ENCODE measurements around the gene SLC15A4.

SLC15A4 gene

GRCh38 chr12:128797119-128798118 is 26.3 kb downstream of the SLC15A4 start:
- no peak overlapping the region for H2AK5ac ChIP-seq (ENCODE audit: low read length)
- peaks cover 2% of the 10 kb centered on the region for H3K9me3 ChIP-seq (ENCODE audit: insufficient read depth, low read depth, low read length)
- H2BK120ac ChIP-seq (ENCODE audit: insufficient read depth, low read length, poor library complexity) = no peak overlapping the region
- no peak overlapping the region for H3K18ac ChIP-seq (ENCODE audit: low read length)
- no peaks in the 10 kb centered on the region for H3K27me3 ChIP-seq (ENCODE audit: insufficient read depth, low read length)
- H4K91ac ChIP-seq (ENCODE audit: low read depth, low read length) = no peak overlapping the region
- no peak overlapping the region for H3K4ac ChIP-seq (ENCODE audit: low read depth, low read length)
- peaks cover 0 to 2% of the 10 kb centered on the region in 2 experiments for H3K4me1 ChIP-seq (ENCODE audit: control insufficient read depth in 1 of 2, insufficient read depth in 2 of 2, low read length in 2 of 2)
- H2AFZ ChIP-seq (ENCODE audit: insufficient read depth, low read length, poor library complexity) = no peak overlapping the region
- no peak overlapping the region for H2BK12ac ChIP-seq (ENCODE audit: low read length)
- H3K14ac ChIP-seq (ENCODE audit: low read length) = no peak overlapping the region
- DNase-seq = no peak
- no peaks in the 10 kb centered on the region for H3K79me1 ChIP-seq (ENCODE audit: low read length)
- H3K4me3 ChIP-seq (ENCODE audit: low read depth, low read length) = no peak overlapping the region
- H3K79me2 ChIP-seq (ENCODE audit: control insufficient read depth, insufficient read depth, low read length, poor library complexity) = no peaks in the 10 kb centered on the region
- peaks cover 54 to 58% of the 10 kb centered on the region in 2 experiments for H3K36me3 ChIP-seq (ENCODE audit: control insufficient read depth in 1 of 2, insufficient read depth in 2 of 2, low read length in 2 of 2)
- no peak overlapping the region for H3K9ac ChIP-seq (ENCODE audit: low read length)
- no peak overlapping the region for H4K12ac ChIP-seq (ENCODE audit: low read depth, low read length)
- no CpG with 5 or more reads among the region's 20 CpGs for WGBS (ENCODE audit: extremely low coverage, insufficient coverage, insufficient read length)
- H3K27ac ChIP-seq (ENCODE audit: low read depth, low read length) = no peak overlapping the region
- H2BK5ac ChIP-seq (ENCODE audit: low read depth, low read length, poor library complexity) = no peak overlapping the region
- no peak overlapping the region for H3K23ac ChIP-seq (ENCODE audit: low read length)
- H4K8ac ChIP-seq (ENCODE audit: low read depth, low read length) = no peak overlapping the region
- no peak overlapping the region for H3K4me2 ChIP-seq (ENCODE audit: low read length)

GRCh38 chr12:128796439-128797118 is 27.2 kb downstream of the SLC15A4 start:
- H3K79me1 ChIP-seq (ENCODE audit: low read length) = no peaks in the 10 kb centered on the region
- H2BK12ac ChIP-seq (ENCODE audit: low read length) = no peak overlapping the region
- H3K9me3 ChIP-seq (ENCODE audit: insufficient read depth, low read depth, low read length) = peaks cover 2% of the 10 kb centered on the region
- H3K4me3 ChIP-seq (ENCODE audit: low read depth, low read length) = no peak overlapping the region
- H2BK5ac ChIP-seq (ENCODE audit: low read depth, low read length, poor library complexity) = no peak overlapping the region
- H3K27ac ChIP-seq (ENCODE audit: low read depth, low read length) = no peak overlapping the region
- H3K79me2 ChIP-seq (ENCODE audit: control insufficient read depth, insufficient read depth, low read length, poor library complexity) = no peaks in the 10 kb centered on the region
- no peak overlapping the region for H4K91ac ChIP-seq (ENCODE audit: low read depth, low read length)
- no peak overlapping the region for H2AFZ ChIP-seq (ENCODE audit: insufficient read depth, low read length, poor library complexity)
- H3K4me2 ChIP-seq (ENCODE audit: low read length) = no peak overlapping the region
- H2AK5ac ChIP-seq (ENCODE audit: low read length) = no peak overlapping the region
- no peak overlapping the region for H3K9ac ChIP-seq (ENCODE audit: low read length)
- H3K18ac ChIP-seq (ENCODE audit: low read length) = no peak overlapping the region
- no peak overlapping the region for H4K12ac ChIP-seq (ENCODE audit: low read depth, low read length)
- H3K4ac ChIP-seq (ENCODE audit: low read depth, low read length) = no peak overlapping the region
- peaks cover 0 to 2% of the 10 kb centered on the region in 2 experiments for H3K4me1 ChIP-seq (ENCODE audit: control insufficient read depth in 1 of 2, insufficient read depth in 2 of 2, low read length in 2 of 2)
- H2BK120ac ChIP-seq (ENCODE audit: insufficient read depth, low read length, poor library complexity) = no peak overlapping the region
- no peak overlapping the region for H4K8ac ChIP-seq (ENCODE audit: low read depth, low read length)
- H3K27me3 ChIP-seq (ENCODE audit: insufficient read depth, low read length) = no peaks in the 10 kb centered on the region
- no CpG with 5 or more reads among the region's 19 CpGs for WGBS (ENCODE audit: extremely low coverage, insufficient coverage, insufficient read length)
- peaks cover 62 to 67% of the 10 kb centered on the region in 2 experiments for H3K36me3 ChIP-seq (ENCODE audit: control insufficient read depth in 1 of 2, insufficient read depth in 2 of 2, low read length in 2 of 2)
- DNase-seq = no peak
- H3K14ac ChIP-seq (ENCODE audit: low read length) = no peak overlapping the region
- no peak overlapping the region for H3K23ac ChIP-seq (ENCODE audit: low read length)

- DNase-seq = no peak
- H3K27ac ChIP-seq (ENCODE audit: low read depth, low read length) = no peak overlapping the region
- peaks cover 0 to 2% of the 10 kb centered on the region in 2 experiments for H3K4me1 ChIP-seq (ENCODE audit: control insufficient read depth in 1 of 2, insufficient read depth in 2 of 2, low read length in 2 of 2)
- no peaks in the 10 kb centered on the region for H3K79me2 ChIP-seq (ENCODE audit: control insufficient read depth, insufficient read depth, low read length, poor library complexity)
- no peak overlapping the region for H3K4me3 ChIP-seq (ENCODE audit: low read depth, low read length)
- H4K8ac ChIP-seq (ENCODE audit: low read depth, low read length) = no peak overlapping the region
- H4K91ac ChIP-seq (ENCODE audit: low read depth, low read length) = no peak overlapping the region
- no peak overlapping the region for H2BK12ac ChIP-seq (ENCODE audit: low read length)
- H3K9me3 ChIP-seq (ENCODE audit: insufficient read depth, low read depth, low read length) = peaks cover 2% of the 10 kb centered on the region
- no peak overlapping the region for H3K18ac ChIP-seq (ENCODE audit: low read length)
- no peak overlapping the region for H3K23ac ChIP-seq (ENCODE audit: low read length)
- no peak overlapping the region for H2BK120ac ChIP-seq (ENCODE audit: insufficient read depth, low read length, poor library complexity)
- WGBS (ENCODE audit: extremely low coverage, insufficient coverage, insufficient read length) = no CpG with 5 or more reads among the region's 30 CpGs
- no peak overlapping the region for H3K9ac ChIP-seq (ENCODE audit: low read length)
- no peak overlapping the region for H2BK5ac ChIP-seq (ENCODE audit: low read depth, low read length, poor library complexity)
- H3K4ac ChIP-seq (ENCODE audit: low read depth, low read length) = no peak overlapping the region
- no peak overlapping the region for H3K14ac ChIP-seq (ENCODE audit: low read length)
- peaks cover 65 to 69% of the 10 kb centered on the region in 2 experiments for H3K36me3 ChIP-seq (ENCODE audit: control insufficient read depth in 1 of 2, insufficient read depth in 2 of 2, low read length in 2 of 2)
- H4K12ac ChIP-seq (ENCODE audit: low read depth, low read length) = no peak overlapping the region
- H2AFZ ChIP-seq (ENCODE audit: insufficient read depth, low read length, poor library complexity) = no peak overlapping the region
- H3K4me2 ChIP-seq (ENCODE audit: low read length) = no peak overlapping the region
- no peaks in the 10 kb centered on the region for H3K27me3 ChIP-seq (ENCODE audit: insufficient read depth, low read length)
- no peaks in the 10 kb centered on the region for H3K79me1 ChIP-seq (ENCODE audit: low read length)
- no peak overlapping the region for H2AK5ac ChIP-seq (ENCODE audit: low read length)
These were observed 28.0 kb downstream of the SLC15A4 start for GRCh38 chr12:128795530-128796361.
